Parathyroid adenoma (tissue), 2 donors: ENCODE results near the gene LTBP4.
"Not testable (repeated sequence)": the region's sequence is repeated elsewhere in the genome, so short reads cannot be mapped to it uniquely, and the experiment has no call there.

Experiments used
- H2AFZ ChIP-seq: fragments of 300-600 bp; sonication (generic); one replicate; pipeline ENCODE4 v1.7.0; 2017; ENCODE audit warnings: antibody characterized with exemption, mild to moderate bottlenecking
- H3K27ac ChIP-seq: fragments of 300-600 bp; sonication (generic); one replicate; pipeline ENCODE4 v1.7.0; 2017
- H3K27me3 ChIP-seq: fragments of 300-600 bp; sonication (generic); one replicate; pipeline ENCODE4 v1.7.0; 2017; ENCODE audit warnings: low read length; ENCODE audit not compliant: control insufficient read depth, insufficient read depth
- H3K36me3 ChIP-seq: fragments of 300-600 bp; sonication (generic); one replicate; pipeline ENCODE4 v1.7.0; 2017; ENCODE audit warnings: low read length; ENCODE audit not compliant: control insufficient read depth, insufficient read depth
- H3K4me1 ChIP-seq: fragments of 300-600 bp; sonication (generic); one replicate; pipeline ENCODE4 v1.7.0; 2017; ENCODE audit warnings: control low read depth
- H3K4me2 ChIP-seq: fragments of 300-600 bp; sonication (generic); one replicate; pipeline ENCODE4 v1.7.0; 2017; ENCODE audit warnings: low read length
- H3K4me3 ChIP-seq: fragments of 300-600 bp; sonication (generic); one replicate; pipeline ENCODE4 v1.7.0; 2017; ENCODE audit warnings: low read depth, low read length
- H3K79me2 ChIP-seq: fragments of 300-600 bp; sonication (generic); one replicate; pipeline ENCODE4 v1.7.0; 2017; ENCODE audit warnings: control low read depth
- H3K9ac ChIP-seq: fragments of 300-600 bp; sonication (generic); one replicate; pipeline ENCODE4 v1.7.0; 2017; ENCODE audit warnings: mild to moderate bottlenecking
- H3K9me3 ChIP-seq: fragments of 300-600 bp; sonication (generic); one replicate; pipeline ENCODE4 v1.7.0; 2017; ENCODE audit warnings: low read length; ENCODE audit not compliant: control insufficient read depth
- TF ChIP-seq, protein P1 (sequence below): fragments of 300-600 bp; sonication (generic); IDR thresholded peaks from one replicate; pipeline ENCODE4 v1.7.0; 2017; ENCODE audit warnings: antibody characterized with exemption, mild to moderate bottlenecking
- donor health status: primary hyperparathyroidism.

Gene LTBP4

DNA sequence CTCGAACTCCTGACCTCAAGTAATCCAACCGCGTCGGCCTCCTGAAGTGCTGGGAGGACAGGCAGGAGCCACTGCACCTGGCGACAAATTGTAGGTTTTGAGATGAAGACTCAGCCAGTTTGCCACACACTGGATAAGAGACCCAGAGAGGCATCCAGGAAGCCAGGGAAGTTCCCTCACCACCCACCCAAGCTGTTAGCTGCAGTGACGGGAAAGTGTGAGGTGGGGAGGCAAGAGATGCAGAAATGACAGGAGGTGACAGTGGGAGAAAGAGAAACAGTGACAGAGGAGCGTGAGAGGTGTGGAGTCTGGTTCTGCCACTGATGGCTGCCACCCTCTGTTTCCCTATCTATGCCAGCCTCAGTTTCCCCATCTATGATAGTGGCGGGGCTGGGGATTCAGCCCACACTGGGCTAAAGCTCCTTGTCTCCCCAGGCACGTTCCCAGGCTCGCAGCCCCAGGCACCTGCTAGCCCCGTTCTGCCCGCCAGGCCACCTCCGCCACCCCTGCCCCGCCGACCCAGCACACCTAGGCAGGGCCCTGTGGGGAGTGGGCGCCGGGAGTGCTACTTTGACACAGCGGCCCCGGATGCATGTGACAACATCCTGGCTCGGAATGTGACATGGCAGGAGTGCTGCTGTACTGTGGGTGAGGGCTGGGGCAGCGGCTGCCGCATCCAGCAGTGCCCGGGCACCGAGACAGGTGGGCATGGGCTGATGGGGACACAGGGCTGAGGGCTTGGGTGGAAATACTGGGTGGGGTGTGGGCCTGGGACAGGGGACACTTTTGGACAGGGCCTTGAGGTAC, 21.0 kb downstream of the LTBP4 start:
- no peak overlapping the region for H3K27ac ChIP-seq
- H3K4me3 ChIP-seq: no peak overlapping the region
- H3K79me2 ChIP-seq: no peaks in the 10 kb centered on the region
- H3K27me3 ChIP-seq: no peaks in the 10 kb centered on the region
- no peak overlapping the region for H3K9ac ChIP-seq
- no peak overlapping the region for H2AFZ ChIP-seq
- H3K9me3 ChIP-seq: no peaks in the 10 kb centered on the region
- TF ChIP-seq, protein P1, sequence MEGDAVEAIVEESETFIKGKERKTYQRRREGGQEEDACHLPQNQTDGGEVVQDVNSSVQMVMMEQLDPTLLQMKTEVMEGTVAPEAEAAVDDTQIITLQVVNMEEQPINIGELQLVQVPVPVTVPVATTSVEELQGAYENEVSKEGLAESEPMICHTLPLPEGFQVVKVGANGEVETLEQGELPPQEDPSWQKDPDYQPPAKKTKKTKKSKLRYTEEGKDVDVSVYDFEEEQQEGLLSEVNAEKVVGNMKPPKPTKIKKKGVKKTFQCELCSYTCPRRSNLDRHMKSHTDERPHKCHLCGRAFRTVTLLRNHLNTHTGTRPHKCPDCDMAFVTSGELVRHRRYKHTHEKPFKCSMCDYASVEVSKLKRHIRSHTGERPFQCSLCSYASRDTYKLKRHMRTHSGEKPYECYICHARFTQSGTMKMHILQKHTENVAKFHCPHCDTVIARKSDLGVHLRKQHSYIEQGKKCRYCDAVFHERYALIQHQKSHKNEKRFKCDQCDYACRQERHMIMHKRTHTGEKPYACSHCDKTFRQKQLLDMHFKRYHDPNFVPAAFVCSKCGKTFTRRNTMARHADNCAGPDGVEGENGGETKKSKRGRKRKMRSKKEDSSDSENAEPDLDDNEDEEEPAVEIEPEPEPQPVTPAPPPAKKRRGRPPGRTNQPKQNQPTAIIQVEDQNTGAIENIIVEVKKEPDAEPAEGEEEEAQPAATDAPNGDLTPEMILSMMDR: no peak
- H3K4me1 ChIP-seq: peaks cover 3% of the 10 kb centered on the region
- H3K4me2 ChIP-seq: no peak overlapping the region
- no peaks in the 10 kb centered on the region for H3K36me3 ChIP-seq

DNA sequence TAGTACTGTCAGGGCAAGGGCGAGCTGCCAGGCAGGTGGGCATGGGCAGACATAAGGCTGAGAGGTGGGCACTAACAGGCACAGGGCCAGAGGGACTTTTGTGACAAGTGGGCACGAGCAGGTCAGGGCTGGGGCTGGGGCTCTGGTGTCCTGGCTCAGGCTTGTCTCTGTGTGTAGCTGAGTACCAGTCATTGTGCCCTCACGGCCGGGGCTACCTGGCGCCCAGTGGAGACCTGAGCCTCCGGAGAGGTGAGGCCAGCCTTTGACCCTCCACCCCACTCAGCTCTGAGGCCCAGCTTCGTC, 21.6 kb downstream of the LTBP4 start:
- H2AFZ ChIP-seq: no peak overlapping the region
- H3K79me2 ChIP-seq: no peaks in the 10 kb centered on the region
- no peak overlapping the region for H3K4me2 ChIP-seq
- H3K9me3 ChIP-seq: no peaks in the 10 kb centered on the region
- H3K27ac ChIP-seq: no peak overlapping the region
- H3K4me3 ChIP-seq: no peak overlapping the region
- no peaks in the 10 kb centered on the region for H3K27me3 ChIP-seq
- H3K36me3 ChIP-seq: no peaks in the 10 kb centered on the region
- H3K9ac ChIP-seq: no peak overlapping the region
- peaks cover 3% of the 10 kb centered on the region for H3K4me1 ChIP-seq
- TF ChIP-seq, protein P1: no peak

DNA sequence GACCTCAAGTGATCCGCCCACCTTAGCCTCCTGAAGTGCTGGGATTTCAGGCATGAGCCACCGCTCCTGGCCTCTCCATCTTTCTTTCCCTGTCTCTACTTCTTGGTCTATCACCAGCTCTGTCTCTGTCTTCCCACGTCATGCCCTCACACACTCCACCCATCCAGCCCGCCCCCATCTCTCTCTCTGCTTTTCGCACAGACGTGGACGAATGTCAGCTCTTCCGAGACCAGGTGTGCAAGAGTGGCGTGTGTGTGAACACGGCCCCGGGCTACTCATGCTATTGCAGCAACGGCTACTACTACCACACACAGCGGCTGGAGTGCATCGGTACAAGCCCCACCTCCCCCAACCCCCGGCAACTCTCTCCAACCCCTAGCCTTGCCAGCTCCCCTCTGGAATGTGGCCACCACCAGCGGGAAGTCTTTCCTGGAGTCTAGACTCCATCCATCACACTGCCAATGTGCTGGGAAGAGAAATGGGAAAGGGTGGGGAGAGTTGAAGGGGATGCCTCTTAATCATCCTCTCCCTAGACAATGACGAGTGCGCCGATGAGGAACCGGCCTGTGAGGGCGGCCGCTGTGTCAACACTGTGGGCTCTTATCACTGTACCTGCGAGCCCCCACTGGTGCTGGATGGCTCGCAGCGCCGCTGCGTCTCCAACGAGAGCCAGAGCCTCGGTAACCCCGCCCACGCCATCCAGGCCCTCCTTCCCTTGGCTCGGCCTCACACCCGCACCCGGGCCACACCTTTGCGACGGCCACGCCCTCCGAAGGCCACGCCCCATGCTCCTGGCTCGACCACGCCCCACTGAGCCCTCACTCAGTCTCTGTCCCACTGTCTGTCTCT, 22.5 kb downstream of the LTBP4 start:
- Histone ChIP-seq H2AFZ (no peak overlapping the region), H3K4me2 (no peak overlapping the region), H3K9ac (no peak overlapping the region), H3K27me3 (no peaks in the 10 kb centered on the region), H3K27ac (no peak overlapping the region), H3K36me3 (no peaks in the 10 kb centered on the region), H3K4me3 (no peak overlapping the region), H3K9me3 (no peaks in the 10 kb centered on the region), H3K79me2 (no peaks in the 10 kb centered on the region), H3K4me1 (peaks cover 3% of the 10 kb centered on the region)
- TF ChIP-seq, protein P1: no peak

DNA sequence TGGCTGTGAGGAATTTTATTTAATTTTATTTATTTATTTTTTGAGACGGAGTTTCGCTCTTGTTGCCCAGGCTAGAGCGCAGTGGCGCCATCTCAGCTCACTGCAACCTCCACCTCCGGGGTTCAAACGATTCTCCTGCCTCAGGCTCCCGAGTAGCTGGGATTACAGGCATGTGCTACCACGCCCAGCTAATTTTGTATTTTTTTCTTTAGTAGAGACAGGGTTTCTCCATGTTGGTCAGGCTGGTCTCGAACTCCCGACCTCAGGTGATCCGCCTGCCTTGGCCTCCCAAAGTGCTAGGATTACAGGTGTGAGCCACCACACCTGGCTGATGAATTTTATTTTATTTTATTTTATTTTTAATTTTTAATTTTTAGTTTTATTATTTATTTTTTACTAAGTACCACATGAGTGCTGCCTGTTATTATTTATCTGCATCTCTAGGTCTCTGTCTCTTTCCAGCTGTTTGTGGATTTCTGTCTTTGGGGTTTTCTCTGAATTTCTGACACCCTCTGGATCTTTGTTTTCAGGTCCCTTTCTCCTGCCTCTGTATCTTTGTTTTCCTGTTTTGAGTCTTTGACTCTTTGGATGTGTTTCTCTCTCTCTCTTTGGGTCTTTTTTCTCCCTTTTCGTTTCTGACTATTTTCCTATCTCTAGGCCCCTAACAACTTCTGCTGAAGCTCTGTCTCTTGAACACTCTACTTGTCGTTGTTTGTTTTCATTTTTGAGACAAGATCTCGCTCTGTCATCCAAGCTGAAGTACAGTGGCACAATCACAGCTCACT, 23.4 kb downstream of the LTBP4 start:
- H3K9me3 ChIP-seq, H3K4me3 ChIP-seq, H3K27ac ChIP-seq, H3K36me3 ChIP-seq, H2AFZ ChIP-seq, H3K4me1 ChIP-seq, H3K27me3 ChIP-seq, H3K79me2 ChIP-seq, H3K9ac ChIP-seq, H3K4me2 ChIP-seq: not testable (repeated sequence)
